SH-SY5Y (cell line): ENCODE data around the gene FCN3.

Experiments
- GATA2 ChIP-seq: IDR thresholded peaks from 2 replicates; pipeline ENCODE4 v1.6.1; 2011; ENCODE audit warnings: mild to moderate bottlenecking, low read depth, low read length
- GATA3 ChIP-seq: IDR thresholded peaks from 2 replicates; pipeline ENCODE4 v1.6.1; 2011; ENCODE audit warnings: low read depth, mild to moderate bottlenecking, low read length, moderate library complexity

GRCh38 chr1:27395441-27396195 lies 21.0 kb upstream of the FCN3 start:
- TF ChIP-seq GATA2 (no peak), GATA3 (no peak)
